ENCODE measurements around the gene NME3. TPM values are rescaled to one million over a fixed set of nuclear protein-coding genes. Genes with fewer than 3 reads are reported as not detected.

Gene NME3
- total RNA-seq, 1 experiment from 2014 or later: 49.0 TPM

- H2AFZ ChIP-seq: no peak overlapping the region
- no peak overlapping the region for H3K4me3 ChIP-seq
- peaks cover 7% of the 10 kb centered on the region for H3K4me1 ChIP-seq (replicated peaks; ENCODE audit: insufficient read depth)
- H3K9me2 ChIP-seq (ENCODE audit: insufficient read depth): no peaks in the 10 kb centered on the region
- H3K27ac ChIP-seq: no peak overlapping the region
- DNase-seq: no peak
- peaks cover 18% of the 10 kb centered on the region for H4K20me1 ChIP-seq (ENCODE audit: insufficient read depth)
- H3K4me2 ChIP-seq: no peak overlapping the region
- peaks cover 35% of the 10 kb centered on the region for H3K79me2 ChIP-seq (ENCODE audit: low read depth)
- no peaks in the 10 kb centered on the region for H3K36me3 ChIP-seq (ENCODE audit: low read depth)
- ChIA-PET CTCF (no interaction called here), POLR2A (ENCODE audit: unreplicated experiment) (no interaction called here)
- no peak for TF ChIP-seq EZH2 (IDR thresholded peaks at IDR 0.05; ENCODE audit: low read depth)
- no peak for TF ChIP-seq CTCF (conservative IDR thresholded peaks at IDR 0.05)
- no peaks in the 10 kb centered on the region for H3K27me3 ChIP-seq (ENCODE audit: insufficient read depth, low read depth)
- H3K9me3 ChIP-seq (ENCODE audit: insufficient read depth, low read depth): no peaks in the 10 kb centered on the region
- intact Hi-C loops (cut with micrococcal nuclease; ENCODE audit: unreplicated experiment): no loop called here
- peaks cover under 1% of the 10 kb centered on the region; the same call in 1 of the 2 replicates for H3F3A ChIP-seq (ENCODE audit: insufficient read depth, low read depth)
- no TSS peak for BruUV-seq (replicated peaks)
Observed at GRCh38 chr16:1787056-1787321, 15.6 kb upstream of the NME3 start.

- Histone ChIP-seq H3K4me2 (no peak overlapping the region), H2AFZ (no peak overlapping the region), H3K36me3 (ENCODE audit: low read depth) (no peaks in the 10 kb centered on the region), H3K9me2 (ENCODE audit: insufficient read depth) (no peaks in the 10 kb centered on the region), H3K4me3 (no peak overlapping the region), H3K27me3 (ENCODE audit: insufficient read depth, low read depth) (no peaks in the 10 kb centered on the region), H3F3A (ENCODE audit: insufficient read depth, low read depth) (peaks cover 6% of the 10 kb centered on the region; the same call in 1 of the 2 replicates), H3K27ac (no peak overlapping the region), H3K79me2 (ENCODE audit: low read depth) (peaks cover 38% of the 10 kb centered on the region), H3K9me3 (ENCODE audit: insufficient read depth, low read depth) (no peaks in the 10 kb centered on the region), H4K20me1 (ENCODE audit: insufficient read depth) (peaks cover 20% of the 10 kb centered on the region), H3K4me1 (replicated peaks; ENCODE audit: insufficient read depth) (peaks cover 7% of the 10 kb centered on the region)
- ChIA-PET POLR2A (ENCODE audit: unreplicated experiment) (no interaction called here), CTCF (no interaction called here)
- no TSS peak for BruUV-seq (replicated peaks)
- no peak for DNase-seq
- intact Hi-C loops (cut with micrococcal nuclease; ENCODE audit: unreplicated experiment): no loop called here
- TF ChIP-seq EZH2 (IDR thresholded peaks at IDR 0.05; ENCODE audit: low read depth) (no peak), CTCF (conservative IDR thresholded peaks at IDR 0.05) (no peak)
Observed at GRCh38 chr16:1786242-1787055, 15.1 kb upstream of the NME3 start.

GRCh38 chr16:1785846-1786170 is 14.5 kb upstream of the NME3 start:
- ChIA-PET CTCF (no interaction called here), POLR2A (ENCODE audit: unreplicated experiment) (no interaction called here)
- H3K27me3 ChIP-seq (ENCODE audit: insufficient read depth, low read depth): no peaks in the 10 kb centered on the region
- TF ChIP-seq EZH2 (IDR thresholded peaks at IDR 0.05; ENCODE audit: low read depth): no peak
- TF ChIP-seq CTCF (conservative IDR thresholded peaks at IDR 0.05): no peak
- no peak overlapping the region for H3K27ac ChIP-seq
- H3K4me1 ChIP-seq (replicated peaks; ENCODE audit: insufficient read depth): peaks cover 13% of the 10 kb centered on the region
- H3K79me2 ChIP-seq (ENCODE audit: low read depth): peaks cover 45% of the 10 kb centered on the region
- no TSS peak for BruUV-seq (replicated peaks)
- H3K36me3 ChIP-seq (ENCODE audit: low read depth): 0 out of 2 replicates have a peak, but pooled peaks cover 3% of the 10 kb centered on the region
- H2AFZ ChIP-seq: no peak overlapping the region
- H3K9me3 ChIP-seq (ENCODE audit: insufficient read depth, low read depth): no peaks in the 10 kb centered on the region
- no peaks in the 10 kb centered on the region for H3K9me2 ChIP-seq (ENCODE audit: insufficient read depth)
- intact Hi-C loops (cut with micrococcal nuclease; ENCODE audit: unreplicated experiment): no loop called here
- peaks cover 12% of the 10 kb centered on the region; the same call in 1 of the 2 replicates for H3F3A ChIP-seq (ENCODE audit: insufficient read depth, low read depth)
- DNase-seq: no peak
- H3K4me2 ChIP-seq: no peak overlapping the region
- H4K20me1 ChIP-seq (ENCODE audit: insufficient read depth): peaks cover 25% of the 10 kb centered on the region
- no peak overlapping the region for H3K4me3 ChIP-seq
